NCI-H1930 (cell line): ENCODE data around the gene TRABD2B.

ENCODE experiments used
- DNase-seq, 2 experiments: peaks; one replicate each; lab custom pipeline; 2025; lab: John Stamatoyannopoulos, UW

Gene TRABD2B

DNA sequence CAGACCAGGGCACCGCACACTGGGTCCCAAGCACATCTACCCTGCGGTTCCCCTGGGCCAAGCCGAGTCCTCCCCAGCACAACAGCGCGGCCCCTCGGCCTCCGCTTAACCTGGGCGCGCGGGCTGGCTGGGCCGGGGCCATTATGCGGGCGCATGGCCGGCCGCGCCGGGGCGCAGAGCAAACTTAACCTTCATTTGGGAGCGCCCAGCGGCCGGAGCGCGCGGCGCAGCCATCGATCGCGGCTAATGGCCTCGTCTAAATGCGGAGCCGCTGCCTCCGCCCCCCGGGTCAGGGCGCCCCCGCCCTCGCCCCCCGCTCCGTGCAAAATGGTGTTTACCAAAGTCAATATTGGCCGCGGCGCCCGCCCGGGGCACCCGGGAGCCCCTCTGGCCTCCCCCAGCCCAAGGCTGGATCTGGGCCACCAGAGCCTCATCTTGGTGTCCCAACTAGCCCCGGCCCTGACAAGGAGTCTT lies 272.1 kb downstream of the TRABD2B start:
- DNase-seq: peak; percentile 16 to 18

DNA sequence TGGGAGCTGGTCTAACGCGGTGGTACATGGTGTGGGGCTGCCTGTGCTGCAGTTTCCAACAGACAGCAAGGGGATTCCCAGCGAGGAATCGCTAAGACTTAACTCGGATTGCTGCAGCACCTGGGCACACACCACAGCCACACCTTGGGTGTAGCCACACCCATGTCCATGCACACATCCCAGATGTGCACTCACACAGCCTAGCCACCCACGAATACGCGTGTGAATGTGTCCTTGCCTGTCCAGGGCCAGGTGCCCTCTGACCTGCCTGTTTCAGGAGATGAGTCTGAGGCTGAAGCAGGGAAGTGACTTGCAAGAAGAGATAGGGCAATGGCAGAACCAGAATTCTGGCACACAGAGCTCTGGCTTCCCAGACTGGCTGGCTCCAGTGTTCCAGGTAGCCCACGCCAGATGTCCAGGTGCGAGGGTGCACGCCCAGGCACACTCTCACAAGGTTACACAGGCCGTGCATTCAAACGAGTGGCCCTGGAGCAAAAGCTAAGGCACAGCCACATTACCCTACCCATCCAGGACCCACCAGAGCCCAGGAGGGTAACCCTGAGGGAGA lies 272.7 kb downstream of the TRABD2B start:
- no peak for DNase-seq

DNA sequence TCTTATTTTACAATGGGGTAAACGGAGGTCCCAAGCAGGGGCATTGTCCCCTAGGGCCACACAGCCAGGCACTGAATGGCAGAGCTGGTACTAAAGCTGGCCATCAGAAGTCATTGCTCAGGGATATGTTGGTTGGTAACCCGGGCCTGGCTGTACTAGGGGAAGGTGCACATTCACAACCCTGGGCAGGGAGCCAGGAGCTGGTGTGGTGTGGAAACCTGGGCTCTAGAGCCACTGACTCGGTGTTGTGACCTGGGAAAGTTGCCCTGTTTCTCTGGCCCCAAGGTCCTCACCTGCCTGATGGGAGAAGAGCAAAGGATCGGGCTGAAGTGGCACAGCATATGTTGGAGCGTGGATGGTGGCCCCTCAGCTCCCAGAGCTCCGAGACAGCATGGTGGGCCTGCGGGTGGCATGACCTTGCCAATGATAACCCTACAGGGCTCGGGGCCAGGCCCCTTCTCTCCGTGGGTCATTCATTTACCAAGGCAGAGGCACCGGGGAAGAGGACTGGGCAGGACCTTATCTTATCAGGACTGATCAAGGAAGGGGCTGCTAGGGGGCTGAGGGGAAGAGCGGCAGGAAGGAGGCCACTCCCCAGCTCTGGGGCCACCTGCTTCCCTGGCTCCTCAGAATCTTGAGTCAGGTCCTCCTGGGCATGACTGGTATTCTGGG lies 274.1 kb downstream of the TRABD2B start:
- DNase-seq: no peak

DNA sequence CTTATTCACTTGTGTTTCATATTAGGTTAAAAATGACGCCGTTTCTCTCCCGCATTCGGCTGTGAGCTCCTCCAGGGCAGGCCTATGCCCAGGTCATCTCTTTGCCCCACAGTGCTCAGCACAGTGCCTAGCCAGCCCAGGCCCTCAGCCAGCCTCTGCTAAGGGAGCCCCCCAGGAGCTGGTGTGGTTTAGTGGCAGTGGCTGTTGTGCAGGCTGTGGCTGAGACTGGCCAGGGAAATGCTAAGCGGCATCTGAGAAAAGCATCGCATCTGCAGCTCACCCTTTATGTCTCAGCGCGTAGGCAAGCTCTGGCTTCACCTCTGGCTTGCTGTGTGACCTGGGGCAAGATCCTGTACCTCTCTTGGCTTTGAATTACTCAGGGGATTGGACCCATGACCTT lies 275.1 kb downstream of the TRABD2B start:
- DNase-seq: no peak

DNA sequence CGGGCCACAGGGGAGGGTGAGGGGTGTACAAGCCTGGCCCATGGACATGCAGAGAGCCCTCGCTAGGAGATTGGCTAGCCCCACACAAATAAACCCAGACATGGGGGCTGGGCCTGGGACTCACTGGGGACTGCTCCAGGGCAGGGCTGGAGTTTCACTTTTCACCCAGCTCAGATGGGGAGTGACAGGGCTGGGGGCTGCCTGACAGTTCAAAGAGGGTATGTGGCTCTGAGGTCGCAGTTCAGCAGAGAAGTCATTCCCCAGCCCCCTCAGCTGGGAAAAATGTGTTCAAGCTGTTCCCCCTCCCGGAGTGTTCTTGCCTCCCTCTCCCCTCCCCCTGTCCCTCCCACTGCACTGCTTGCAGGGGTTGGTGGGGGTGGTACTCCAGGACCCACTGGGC lies 277.1 kb downstream of the TRABD2B start:
- DNase-seq: no peak

DNA sequence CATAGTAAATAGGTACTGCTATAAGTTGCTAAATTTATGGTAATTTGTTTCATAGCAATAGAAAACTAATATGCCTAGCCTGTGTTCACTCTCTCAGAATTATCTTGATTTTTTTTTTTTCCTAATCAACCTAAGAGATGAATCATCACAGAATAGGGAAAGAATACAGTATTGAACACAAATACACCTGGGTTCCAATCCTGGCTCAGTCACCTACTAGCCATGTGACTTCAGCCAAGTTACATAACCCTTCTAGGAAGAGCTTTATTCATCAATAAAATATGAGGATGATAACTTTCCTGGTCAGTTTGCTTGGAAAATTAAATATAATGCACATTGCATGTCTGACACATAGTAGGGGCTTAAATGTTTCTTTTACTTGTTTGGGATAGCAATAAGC lies 279.8 kb downstream of the TRABD2B start:
- no peak for DNase-seq

DNA sequence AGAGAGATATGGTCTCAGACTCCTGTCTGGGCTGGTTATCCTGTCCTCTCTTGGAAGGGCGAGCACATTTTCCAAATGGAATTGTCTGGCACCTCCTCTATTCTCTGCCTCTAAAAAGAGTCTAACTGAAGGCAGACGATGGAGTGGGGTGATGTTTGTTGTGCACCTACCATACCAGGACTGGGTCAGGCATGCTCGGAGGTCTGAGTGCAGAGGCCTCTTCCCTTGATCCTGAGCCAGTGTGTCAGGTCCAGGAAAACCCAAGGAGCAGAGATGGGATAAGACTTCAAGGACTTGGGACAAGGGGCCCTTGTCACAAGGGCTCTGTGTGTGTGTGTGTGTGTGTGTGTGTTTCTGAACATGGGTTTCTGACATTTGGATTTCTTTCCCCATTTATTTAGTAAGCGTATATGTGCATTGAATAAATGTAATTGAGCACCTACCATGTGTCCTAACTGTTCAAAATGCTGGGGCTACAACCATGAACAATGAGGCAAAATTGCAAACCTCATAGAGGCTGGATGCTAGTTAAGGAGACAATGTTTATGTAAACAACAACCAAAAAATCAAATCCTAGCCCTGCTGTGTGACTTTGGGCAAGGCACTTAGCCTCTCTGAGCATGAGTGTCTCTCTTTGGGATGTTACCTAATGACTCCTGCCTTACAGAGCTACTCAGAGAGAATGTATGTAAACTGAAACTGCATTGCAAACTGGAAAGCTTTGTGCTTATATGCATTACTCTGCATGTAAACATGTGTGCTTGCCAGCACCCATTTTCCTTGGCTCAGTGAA lies 283.0 kb downstream of the TRABD2B start:
- no peak for DNase-seq

DNA sequence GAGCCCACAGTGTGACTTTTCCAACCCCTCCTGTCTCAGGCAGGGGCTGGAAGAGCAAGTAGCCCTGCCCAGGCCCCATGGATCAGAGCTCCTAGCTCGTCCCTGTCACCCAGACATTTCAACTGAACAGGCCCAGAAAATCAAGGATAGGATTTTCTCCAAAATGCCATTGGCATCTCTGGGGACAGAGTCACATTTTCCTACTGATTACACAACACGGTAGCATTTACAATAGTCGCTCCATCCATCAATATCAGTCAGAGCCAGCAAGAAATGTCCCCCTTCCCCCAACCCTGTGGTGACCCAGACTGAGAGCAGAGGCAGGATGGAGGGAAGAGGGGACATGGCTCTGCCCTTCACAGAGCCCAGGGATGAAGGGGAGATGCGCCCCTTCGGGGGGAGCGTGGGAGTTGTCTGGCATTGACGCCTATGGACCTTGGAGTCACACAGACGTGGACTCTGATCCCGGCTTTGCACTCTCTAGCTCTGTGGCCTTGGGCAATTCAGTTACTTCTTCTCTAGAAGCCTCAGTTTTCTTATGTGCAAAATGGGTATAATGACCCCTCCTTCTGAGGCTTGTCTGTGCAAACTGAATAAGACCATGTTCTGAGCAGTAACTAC lies 283.7 kb downstream of the TRABD2B start:
- DNase-seq: no peak

DNA sequence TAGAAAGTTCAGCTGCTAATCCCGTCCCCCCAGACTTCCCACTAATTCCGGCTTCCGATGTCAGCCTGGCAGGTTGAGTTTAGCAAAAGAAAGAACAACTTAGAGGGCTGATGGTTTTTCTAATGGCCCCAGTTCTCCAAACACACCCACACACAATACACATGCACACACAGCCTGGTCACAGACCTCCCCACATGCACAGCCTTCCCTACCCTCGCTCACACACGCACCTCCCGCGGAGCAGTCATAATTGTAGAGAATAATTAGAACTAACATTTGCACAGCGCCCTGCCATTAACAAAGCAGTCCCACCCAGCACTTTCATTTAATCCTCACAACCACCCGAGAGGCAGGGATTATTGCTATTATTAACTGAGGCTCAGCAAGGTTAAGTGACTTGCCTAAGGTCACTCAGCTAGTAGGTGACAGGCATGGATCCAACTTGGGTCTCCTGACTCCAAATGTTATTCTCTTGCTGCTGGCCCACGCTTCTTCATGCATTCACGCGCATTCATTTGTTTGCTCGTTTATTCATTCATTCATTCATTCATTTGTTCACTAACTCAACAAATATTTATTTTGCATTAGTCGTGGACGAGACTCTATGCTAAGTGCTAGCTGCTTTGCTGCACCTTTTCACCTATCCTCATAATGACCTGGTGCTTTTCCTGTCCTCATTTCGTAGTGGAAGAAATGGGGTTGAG lies 284.4 kb downstream of the TRABD2B start:
- no peak for DNase-seq

DNA sequence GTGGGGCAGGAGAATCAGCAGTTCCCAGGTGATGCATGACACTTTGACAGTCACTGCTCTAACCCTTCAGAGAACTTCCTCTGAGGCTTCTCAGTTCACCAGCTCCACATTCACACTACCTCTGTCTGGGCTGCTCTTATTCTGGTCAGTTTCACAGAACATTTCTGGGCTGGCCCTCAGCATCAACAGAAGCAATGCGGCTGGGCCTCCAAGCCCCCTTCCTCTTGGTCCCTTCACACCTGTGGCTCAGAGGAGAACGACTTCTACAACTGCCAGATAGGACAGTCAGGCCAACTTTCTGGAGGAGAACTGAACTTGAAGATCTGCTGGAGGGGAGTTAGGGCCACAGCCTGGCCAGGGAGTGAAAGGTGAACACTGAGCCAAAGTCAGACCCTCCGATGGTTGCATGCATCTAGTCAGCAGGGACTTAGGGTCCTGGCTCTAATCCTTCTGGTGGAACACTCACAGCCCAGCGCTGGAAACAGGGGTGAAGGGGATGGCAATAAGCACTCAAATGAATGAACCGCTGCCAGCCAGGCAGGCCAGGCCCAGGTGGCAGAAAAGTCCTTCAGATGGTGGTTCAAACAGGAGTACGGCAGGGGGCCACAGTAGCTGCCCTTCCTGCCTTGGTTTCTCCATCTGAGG lies 285.2 kb downstream of the TRABD2B start:
- DNase-seq: no peak

DNA sequence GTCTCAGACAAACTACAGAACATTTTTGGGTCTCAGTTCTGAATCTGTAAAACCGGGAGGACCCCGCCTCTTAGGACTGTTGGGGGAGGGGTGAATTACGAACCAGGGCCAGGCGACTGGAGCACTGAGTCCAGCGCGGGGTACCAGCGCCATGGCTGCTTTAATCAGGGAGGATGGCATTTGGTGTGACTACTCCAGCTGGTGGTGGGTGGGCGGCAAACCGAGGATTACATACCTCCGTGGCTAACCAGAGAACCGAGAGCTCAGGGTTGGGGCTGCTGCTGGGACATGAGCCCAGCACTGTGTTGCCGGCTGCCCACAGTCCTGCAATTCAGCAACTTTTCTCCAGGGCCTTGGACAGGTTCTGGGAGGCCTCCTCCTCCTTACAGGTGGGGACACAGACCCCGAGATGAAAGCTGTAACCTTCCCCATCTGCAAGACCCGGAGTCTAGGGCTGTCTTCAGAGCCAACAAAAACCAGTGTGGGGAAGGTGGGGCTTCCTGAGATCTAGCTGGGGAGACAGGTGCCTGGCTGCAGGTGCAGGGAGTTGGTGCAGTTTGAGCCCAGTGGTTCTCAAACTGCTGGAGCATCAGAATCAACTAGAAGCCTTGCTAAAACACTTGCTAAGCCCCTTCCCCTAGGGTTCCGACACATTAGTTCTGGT lies 285.9 kb downstream of the TRABD2B start:
- DNase-seq: no peak
